RCC 7860 (cell line): ENCODE data around the gene PCNX2.
A peak's percentile ranks its signal among the peaks of the same experiment; 100 is the strongest.

ENCODE experiments used
- DNase-seq: peaks from one replicate; pipeline ENCODE4 v3.0.0-alpha.2; 2015; ENCODE audit warnings: low spot score
- FAIRE-seq: peaks from 2 replicates; lab custom pipeline; 2012; peaks lifted over from hg19 to GRCh38; lab: Jason Lieb, UNC

The PCNX2 gene

DNA sequence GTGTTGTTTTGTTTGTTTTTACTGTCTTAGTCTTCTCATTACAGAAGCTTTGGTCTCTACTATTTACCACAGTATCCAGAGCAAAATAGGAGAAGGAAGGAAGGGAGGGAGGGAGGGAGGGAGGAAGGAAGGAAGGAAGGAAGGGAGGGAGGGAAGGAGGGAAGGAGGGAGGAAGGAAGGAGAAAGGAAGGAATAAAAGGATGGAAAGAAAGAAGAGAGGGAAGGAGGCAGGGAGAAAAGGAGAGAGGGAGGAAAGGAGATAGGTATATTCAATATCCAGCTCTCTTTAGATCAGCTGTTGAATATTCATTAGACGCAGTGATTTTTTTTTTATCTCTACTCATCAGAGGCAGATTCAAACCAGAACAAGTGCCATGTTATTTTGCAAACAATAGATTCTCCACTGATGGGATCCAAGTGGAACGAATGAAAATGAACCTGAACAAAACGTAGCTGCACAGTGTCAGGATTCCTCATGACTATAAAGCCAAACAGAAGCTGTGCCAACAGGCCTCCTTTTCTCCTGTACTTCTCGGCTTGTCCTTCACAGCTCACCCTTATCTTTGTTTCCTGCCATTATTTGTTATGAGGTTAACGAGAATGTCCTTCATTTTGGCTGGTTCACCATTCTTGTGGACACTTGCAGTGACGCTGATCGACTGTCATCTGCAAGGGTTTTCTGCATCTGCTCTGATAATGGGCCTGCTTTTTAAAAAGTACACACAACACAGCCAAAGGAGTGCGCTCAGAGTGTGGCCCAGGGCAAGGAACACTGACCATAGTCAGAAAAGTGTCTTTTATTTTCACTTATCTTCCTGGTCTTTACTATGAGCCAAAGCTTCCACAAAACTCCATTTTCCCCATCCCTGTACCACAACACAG lies 352.9 kb downstream of the PCNX2 start:
- FAIRE-seq = no peak
- DNase-seq = no peak

DNA sequence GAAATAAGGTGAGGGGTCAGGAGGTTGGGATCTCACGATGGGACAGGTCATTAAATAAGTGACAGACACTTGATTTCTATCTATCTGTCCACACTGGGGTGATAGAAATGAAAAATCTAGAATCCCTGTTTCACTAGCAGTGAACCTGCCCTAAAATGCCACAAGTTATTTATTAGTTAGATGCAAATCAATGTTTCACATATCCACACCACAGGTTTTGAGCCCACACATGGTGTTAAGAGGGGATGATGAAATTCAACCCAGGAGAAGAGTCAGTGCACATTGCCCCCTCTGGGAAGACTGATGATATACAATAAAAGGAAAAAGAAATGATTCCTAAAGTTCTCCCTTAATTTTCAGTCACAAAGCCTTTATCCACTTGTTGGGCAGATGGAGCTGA lies 355.3 kb downstream of the PCNX2 start:
- DNase-seq (no peak), FAIRE-seq (peak; percentile 77)

GRCh38 chr1:232939748-232940147 lies 355.8 kb downstream of the PCNX2 start:
- DNase-seq = no peak
- FAIRE-seq = no peak

DNA sequence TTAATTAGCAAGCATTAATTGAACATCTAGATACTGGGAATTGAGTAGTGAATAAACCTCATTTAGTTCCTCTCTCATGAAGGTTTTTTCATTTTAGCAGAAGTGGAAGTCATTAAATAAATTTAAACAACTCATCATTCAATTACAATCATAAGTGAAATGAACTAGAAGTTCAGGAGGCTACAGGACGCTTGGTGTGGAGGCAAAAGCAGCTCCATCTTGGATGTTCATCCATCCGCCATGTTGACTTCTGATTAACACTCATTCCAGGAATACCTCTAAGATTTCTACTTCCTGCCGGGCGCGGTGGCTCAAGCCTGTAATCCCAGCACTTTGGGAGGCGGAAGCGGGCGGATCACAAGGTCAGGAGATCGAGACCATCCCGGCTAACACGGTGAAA lies 356.6 kb downstream of the PCNX2 start:
- FAIRE-seq = no peak
- DNase-seq = no peak

- no peak for FAIRE-seq
- DNase-seq = no peak
Measured at GRCh38 chr1:232937741-232938375, 357.7 kb downstream of the PCNX2 start.

GRCh38 chr1:232936941-232937340 lies 358.6 kb downstream of the PCNX2 start:
- FAIRE-seq (no peak), DNase-seq (no peak)
